Measurements from ENCODE around the gene ADAMTS14. TPM values are rescaled to one million over a fixed set of nuclear protein-coding genes. Genes with fewer than 3 reads are reported as not detected.

Gene ADAMTS14
- total RNA-seq, 1 experiment from 2014 or later: 0.14 TPM

DNA sequence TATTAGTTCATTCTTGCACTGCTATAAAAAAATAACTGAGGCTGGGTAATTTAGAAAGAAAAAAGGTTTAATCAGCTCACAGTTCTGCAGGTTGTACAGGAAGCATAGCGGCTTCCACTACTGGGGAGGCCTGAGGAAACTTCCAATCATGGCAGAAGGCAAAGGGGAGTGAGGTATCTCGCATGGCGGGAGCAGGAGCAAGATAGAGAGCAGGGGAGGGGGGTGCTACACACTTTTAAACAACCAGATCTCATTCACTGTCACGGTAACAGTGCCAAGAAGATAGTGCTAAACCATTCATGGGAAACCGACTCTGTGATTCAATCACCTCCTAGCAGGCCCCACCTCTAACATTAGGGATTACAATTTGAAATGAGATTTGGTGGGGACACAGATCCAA is 11.6 kb downstream of the ADAMTS14 start:
- TF ChIP-seq, protein P1, sequence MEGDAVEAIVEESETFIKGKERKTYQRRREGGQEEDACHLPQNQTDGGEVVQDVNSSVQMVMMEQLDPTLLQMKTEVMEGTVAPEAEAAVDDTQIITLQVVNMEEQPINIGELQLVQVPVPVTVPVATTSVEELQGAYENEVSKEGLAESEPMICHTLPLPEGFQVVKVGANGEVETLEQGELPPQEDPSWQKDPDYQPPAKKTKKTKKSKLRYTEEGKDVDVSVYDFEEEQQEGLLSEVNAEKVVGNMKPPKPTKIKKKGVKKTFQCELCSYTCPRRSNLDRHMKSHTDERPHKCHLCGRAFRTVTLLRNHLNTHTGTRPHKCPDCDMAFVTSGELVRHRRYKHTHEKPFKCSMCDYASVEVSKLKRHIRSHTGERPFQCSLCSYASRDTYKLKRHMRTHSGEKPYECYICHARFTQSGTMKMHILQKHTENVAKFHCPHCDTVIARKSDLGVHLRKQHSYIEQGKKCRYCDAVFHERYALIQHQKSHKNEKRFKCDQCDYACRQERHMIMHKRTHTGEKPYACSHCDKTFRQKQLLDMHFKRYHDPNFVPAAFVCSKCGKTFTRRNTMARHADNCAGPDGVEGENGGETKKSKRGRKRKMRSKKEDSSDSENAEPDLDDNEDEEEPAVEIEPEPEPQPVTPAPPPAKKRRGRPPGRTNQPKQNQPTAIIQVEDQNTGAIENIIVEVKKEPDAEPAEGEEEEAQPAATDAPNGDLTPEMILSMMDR (IDR thresholded peaks at IDR 0.05; ENCODE audit: unreplicated experiment): no peak
- Mint-ChIP-seq H3K4me3 (ENCODE audit: low read depth, unreplicated experiment) (no peak overlapping the region), H3K4me1 (ENCODE audit: low read depth, unreplicated experiment) (no peaks in the 10 kb centered on the region), H3K9me3 (ENCODE audit: low read depth, unreplicated experiment) (no peaks in the 10 kb centered on the region), H3K27ac (ENCODE audit: unreplicated experiment) (no peak overlapping the region), H3K36me3 (ENCODE audit: insufficient read depth, unreplicated experiment) (no peaks in the 10 kb centered on the region), H3K27me3 (ENCODE audit: unreplicated experiment) (peaks cover 32% of the 10 kb centered on the region)
- intact Hi-C loops (cut with micrococcal nuclease; ENCODE audit: unreplicated experiment): no loop called here
- CTCF ChIA-PET: interaction anchor here (0.6 kb wide), 1 partner anchor 532 kb away, joined by 3 read pairs; no protein-coding TSS in a partner anchor
- no peak for DNase-seq
- BruUV-seq (replicated peaks): no TSS peak

DNA sequence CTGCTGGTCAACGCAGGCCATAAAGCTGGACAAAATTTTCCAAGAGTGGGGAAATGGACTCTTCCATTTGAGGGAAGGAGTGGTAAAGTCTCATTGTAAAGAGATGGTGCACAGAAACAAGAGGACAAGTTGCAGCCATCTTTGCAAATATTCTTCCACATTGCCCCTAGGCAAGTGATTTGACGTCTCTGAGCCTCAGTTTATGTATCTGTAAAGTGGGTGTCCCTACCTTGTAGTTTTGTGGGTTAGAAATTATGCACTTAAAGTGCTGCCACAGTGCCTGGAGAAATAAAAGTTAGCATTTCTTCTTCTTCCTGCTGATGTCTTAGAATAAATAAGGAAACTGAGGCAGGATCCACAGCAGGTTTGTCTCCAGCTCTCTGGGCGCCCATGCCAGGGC is 12.1 kb downstream of the ADAMTS14 start:
- Mint-ChIP-seq H3K4me3 (ENCODE audit: low read depth, unreplicated experiment) (no peak overlapping the region), H3K27ac (ENCODE audit: unreplicated experiment) (no peak overlapping the region), H3K36me3 (ENCODE audit: insufficient read depth, unreplicated experiment) (no peaks in the 10 kb centered on the region), H3K4me1 (ENCODE audit: low read depth, unreplicated experiment) (no peaks in the 10 kb centered on the region), H3K9me3 (ENCODE audit: low read depth, unreplicated experiment) (no peaks in the 10 kb centered on the region), H3K27me3 (ENCODE audit: unreplicated experiment) (peaks cover 32% of the 10 kb centered on the region)
- intact Hi-C loops (cut with micrococcal nuclease; ENCODE audit: unreplicated experiment): no loop called here
- TF ChIP-seq, protein P1 (IDR thresholded peaks at IDR 0.05; ENCODE audit: unreplicated experiment): no peak
- BruUV-seq (replicated peaks): no TSS peak
- CTCF ChIA-PET: interaction anchor here (0.6 kb wide), 1 partner anchor 532 kb away, joined by 3 read pairs; no protein-coding TSS in a partner anchor
- DNase-seq: no peak

DNA sequence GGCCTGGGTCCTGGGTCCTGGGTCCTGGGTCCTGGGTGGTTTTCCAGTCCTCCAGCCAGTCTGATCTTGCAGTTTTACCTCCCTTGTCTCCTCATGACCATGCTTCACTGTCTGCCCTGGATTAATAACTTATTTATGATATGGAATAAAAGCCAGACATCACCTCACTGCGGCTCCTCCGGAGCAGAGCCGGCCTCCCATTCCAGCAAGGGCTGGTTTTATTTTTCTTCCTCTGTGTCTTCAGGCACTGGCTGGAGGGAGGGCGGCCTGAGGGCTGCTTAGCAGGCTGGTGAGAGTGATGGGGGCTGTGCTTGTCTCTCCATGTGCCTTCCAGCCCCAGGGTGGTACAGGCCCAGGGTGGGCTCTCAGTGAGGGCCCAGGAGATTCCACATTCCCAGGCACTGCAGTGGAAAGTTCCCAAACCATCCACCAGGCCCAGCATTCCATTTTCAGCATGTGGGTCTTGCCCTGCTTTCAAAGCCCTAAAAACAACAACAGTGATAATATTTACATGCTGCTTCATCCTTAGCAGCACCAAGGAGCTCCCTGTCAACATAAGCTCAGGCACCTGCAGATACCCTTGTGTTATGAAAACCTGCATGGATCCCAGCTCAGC is 12.6 kb downstream of the ADAMTS14 start:
- Mint-ChIP-seq H3K4me3 (ENCODE audit: low read depth, unreplicated experiment) (no peak overlapping the region), H3K36me3 (ENCODE audit: insufficient read depth, unreplicated experiment) (no peaks in the 10 kb centered on the region), H3K9me3 (ENCODE audit: low read depth, unreplicated experiment) (no peaks in the 10 kb centered on the region), H3K27me3 (ENCODE audit: unreplicated experiment) (peaks cover 38% of the 10 kb centered on the region), H3K27ac (ENCODE audit: unreplicated experiment) (no peak overlapping the region), H3K4me1 (ENCODE audit: low read depth, unreplicated experiment) (no peaks in the 10 kb centered on the region)
- no peak for DNase-seq
- intact Hi-C loops (cut with micrococcal nuclease; ENCODE audit: unreplicated experiment): no loop called here
- no TSS peak for BruUV-seq (replicated peaks)
- CTCF ChIA-PET: no interaction called here
- TF ChIP-seq, protein P1 (IDR thresholded peaks at IDR 0.05; ENCODE audit: unreplicated experiment): no peak

DNA sequence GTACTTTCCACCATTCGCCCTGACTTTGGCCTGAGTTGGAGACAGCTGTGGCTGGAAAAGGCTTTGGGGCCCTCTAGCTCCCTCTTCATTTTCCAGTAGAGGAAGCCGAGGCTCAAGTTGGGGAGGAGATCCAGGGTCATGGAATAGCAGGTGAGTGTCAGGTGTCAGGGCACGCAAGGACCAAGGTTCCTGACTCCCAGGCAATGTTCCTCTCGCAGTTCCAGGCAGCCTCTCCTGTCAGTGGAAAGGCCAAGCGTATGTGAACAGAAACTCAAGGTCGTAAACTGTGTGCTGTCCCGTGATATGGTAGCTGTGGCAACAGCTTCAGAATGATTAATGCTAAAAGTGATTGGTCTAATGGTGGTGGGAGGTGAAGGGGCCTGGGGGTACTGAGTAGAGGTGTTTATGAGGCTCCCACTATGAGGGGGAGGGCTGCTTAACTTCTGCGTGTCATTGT is 13.2 kb downstream of the ADAMTS14 start:
- no TSS peak for BruUV-seq (replicated peaks)
- Mint-ChIP-seq H3K4me3 (ENCODE audit: low read depth, unreplicated experiment) (no peak overlapping the region), H3K27ac (ENCODE audit: unreplicated experiment) (no peak overlapping the region), H3K27me3 (ENCODE audit: unreplicated experiment) (peaks cover 41% of the 10 kb centered on the region), H3K4me1 (ENCODE audit: low read depth, unreplicated experiment) (no peaks in the 10 kb centered on the region), H3K9me3 (ENCODE audit: low read depth, unreplicated experiment) (no peaks in the 10 kb centered on the region), H3K36me3 (ENCODE audit: insufficient read depth, unreplicated experiment) (no peaks in the 10 kb centered on the region)
- TF ChIP-seq, protein P1 (IDR thresholded peaks at IDR 0.05; ENCODE audit: unreplicated experiment): no peak
- CTCF ChIA-PET: no interaction called here
- no peak for DNase-seq
- intact Hi-C loops (cut with micrococcal nuclease; ENCODE audit: unreplicated experiment): no loop called here
